ENCODE measurements around the gene ANKRD24. TPM values are rescaled to one million over a fixed set of nuclear protein-coding genes. Genes with fewer than 3 reads are reported as not detected.
"Not testable (repeated sequence)": the region's sequence is repeated elsewhere in the genome, so short reads cannot be mapped to it uniquely, and the experiment has no call there.

ANKRD24 gene
- total and polyA plus RNA-seq, 7 donors, result 0.34 to 2.7 (median 0.46) TPM

GRCh38 chr19:4157164-4157563 lies 25.3 kb upstream of the ANKRD24 start:
- no peak overlapping the region for H3K4me3 ChIP-seq
- H3K27me3 ChIP-seq (ENCODE audit: insufficient read depth in 3 of 3, low read length in 2 of 3), result peaks cover 0 to 29% (median 4%) of the 10 kb centered on the region in 3 donors
- H3K4me1 ChIP-seq, result no peaks in the 10 kb centered on the region
- intact Hi-C loops (cut with DNase I), result no loop called here
- no peak for ATAC-seq
- DNase-seq, result no peak
- 65 to 66% (median 66%) methylated on average over 6 of the region's 6 CpGs for WGBS, 3 donors
- no peak overlapping the region for H3K27ac ChIP-seq
- no peaks in the 10 kb centered on the region for H3K36me3 ChIP-seq (ENCODE audit: insufficient read depth in 1 of 2, low read depth in 1 of 2)
- TF ChIP-seq CTCF (IDR thresholded peaks at IDR 0.05), result no peak
- no peaks in the 10 kb centered on the region for H3K9me3 ChIP-seq

GRCh38 chr19:4157971-4158370 lies 24.5 kb upstream of the ANKRD24 start:
- DNase-seq; H3K9me3 ChIP-seq; H3K27ac ChIP-seq; H3K36me3 ChIP-seq (ENCODE audit: insufficient read depth in 1 of 2, low read depth in 1 of 2); H3K4me3 ChIP-seq; intact Hi-C loops (cut with DNase I); H3K4me1 ChIP-seq; ATAC-seq: not testable (repeated sequence)
- 71 to 73% (median 73%) methylated on average over 8 of the region's 8 CpGs for WGBS, 3 donors
- H3K27me3 ChIP-seq (ENCODE audit: insufficient read depth in 3 of 3, low read length in 2 of 3), result peaks cover 0 to 21% (median 2%) of the 10 kb centered on the region in 3 donors

GRCh38 chr19:4161415-4162077 lies 20.9 kb upstream of the ANKRD24 start:
- 77 to 87% (median 79%) methylated on average over 7 of the region's 7 CpGs for WGBS, 3 donors
- Histone ChIP-seq H3K4me1 (no peaks in the 10 kb centered on the region), H3K9me3 (no peaks in the 10 kb centered on the region), H3K36me3 (ENCODE audit: insufficient read depth in 1 of 2, low read depth in 1 of 2) (no peaks in the 10 kb centered on the region), H3K4me3 (no peak overlapping the region), H3K27me3 (ENCODE audit: insufficient read depth in 3 of 3, low read length in 2 of 3) (peaks cover 0 to 14% (median 2%) of the 10 kb centered on the region in 3 donors), H3K27ac (no peak overlapping the region)
- DNase-seq, result no peak
- no peak for TF ChIP-seq CTCF (IDR thresholded peaks at IDR 0.05)
- no peak for ATAC-seq
- intact Hi-C loops (cut with DNase I), result no loop called here

- Histone ChIP-seq H3K4me1 (no peaks in the 10 kb centered on the region), H3K4me3 (no peak overlapping the region), H3K27me3 (ENCODE audit: insufficient read depth in 3 of 3, low read length in 2 of 3) (peaks cover 0 to 9% (median 4%) of the 10 kb centered on the region in 3 donors), H3K36me3 (ENCODE audit: insufficient read depth in 1 of 2, low read depth in 1 of 2) (no peaks in the 10 kb centered on the region), H3K27ac (no peak overlapping the region), H3K9me3 (no peaks in the 10 kb centered on the region)
- intact Hi-C loops (cut with DNase I), result no loop called here
- TF ChIP-seq CTCF (IDR thresholded peaks at IDR 0.05), result no peak
- 55 to 58% (median 58%) methylated on average over 11 of the region's 11 CpGs for WGBS, 3 donors
- no peak for ATAC-seq
- DNase-seq, result no peak
These were observed 18.2 kb upstream of the ANKRD24 start for GRCh38 chr19:4164262-4164661.

GRCh38 chr19:4171676-4172075 lies 10.8 kb upstream of the ANKRD24 start:
- no peak for TF ChIP-seq CTCF (IDR thresholded peaks at IDR 0.05)
- H3K4me3 ChIP-seq, result no peak overlapping the region
- DNase-seq, result no peak
- no peak overlapping the region for H3K27ac ChIP-seq
- WGBS, 3 donors, result 45 to 57% (median 53%) methylated on average over 22 of the region's 22 CpGs
- peaks cover 0 to 10% (median 3%) of the 10 kb centered on the region in 3 donors for H3K27me3 ChIP-seq (ENCODE audit: insufficient read depth in 3 of 3, low read length in 2 of 3)
- intact Hi-C loops (cut with DNase I), result no loop called here
- ATAC-seq, result no peak
- peaks cover 0 to 19% of the 10 kb centered on the region in 2 donors for H3K36me3 ChIP-seq (ENCODE audit: insufficient read depth in 1 of 2, low read depth in 1 of 2)
- no peaks in the 10 kb centered on the region for H3K9me3 ChIP-seq
- no peaks in the 10 kb centered on the region for H3K4me1 ChIP-seq

Data from psoas muscle (tissue), 8 donors.